Measurements from ENCODE around the gene SENP8.

SENP8 gene

DNA sequence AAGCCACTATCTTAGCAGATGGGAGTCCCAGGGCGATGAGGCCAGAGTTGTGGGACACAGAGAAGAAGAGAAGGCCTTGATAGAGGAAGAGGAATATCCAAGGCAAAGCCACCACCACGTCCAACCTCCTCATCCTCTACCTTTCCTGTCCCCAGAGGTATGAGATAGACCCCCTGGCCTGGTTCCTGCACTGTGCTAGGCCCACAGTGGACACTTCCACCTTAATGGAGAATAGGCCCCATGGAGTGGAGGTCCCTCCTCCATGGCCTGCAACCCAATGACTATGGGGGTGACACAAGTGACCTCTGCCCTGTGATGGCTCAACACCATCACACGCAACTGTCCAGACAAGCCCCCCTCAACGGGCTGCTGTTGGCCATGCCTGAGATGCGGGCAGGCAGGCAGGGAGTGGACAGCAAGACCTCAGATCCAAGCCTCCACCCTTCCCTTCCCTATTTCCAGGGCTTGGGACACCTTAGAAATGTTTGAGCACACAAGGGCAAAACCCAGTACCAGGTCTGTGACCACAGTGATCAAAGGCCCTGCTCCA is 42.6 kb downstream of the SENP8 start:
- POLR2A ChIA-PET (ENCODE audit: low non-redundant PET) = no interaction called here

DNA sequence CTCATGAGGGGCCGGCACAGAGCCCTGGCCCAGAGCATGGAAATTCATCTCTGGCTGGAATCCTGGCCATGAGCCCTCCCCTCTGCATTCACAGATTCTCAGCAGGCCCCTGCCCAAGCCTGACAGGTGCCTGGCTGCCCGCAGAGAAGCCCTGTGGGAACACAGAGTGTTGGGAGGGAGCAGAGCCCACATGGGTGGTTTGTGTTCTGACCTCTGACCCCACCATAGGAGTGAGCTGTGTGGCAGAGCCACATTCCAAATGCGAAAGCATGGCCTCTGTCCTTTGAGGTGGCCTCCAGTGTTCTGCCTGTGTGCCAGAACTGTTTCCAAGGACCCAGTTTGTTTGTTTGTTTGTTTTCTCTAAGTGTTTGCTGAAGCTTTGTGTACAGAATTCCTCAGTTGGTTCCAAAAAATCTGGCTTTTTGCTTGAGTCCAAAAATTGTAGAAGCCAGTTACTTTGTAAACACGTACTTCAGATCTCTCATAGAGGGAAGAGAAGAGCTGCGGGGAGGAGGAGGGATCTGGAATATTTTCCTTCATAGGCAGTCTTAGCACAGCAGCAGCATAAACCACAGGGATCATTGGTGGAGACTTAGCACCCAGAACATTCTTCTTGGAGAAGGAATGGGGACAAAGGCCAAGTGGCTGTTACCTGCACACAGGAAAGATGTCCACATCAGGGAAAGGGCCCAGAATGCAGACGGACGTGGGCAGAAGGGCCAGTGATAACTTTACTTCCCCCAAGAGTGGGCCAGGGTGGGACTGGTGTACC is 43.3 kb downstream of the SENP8 start:
- ChIA-PET CTCF (interaction anchor here (1.0 kb wide), 1 partner anchor 381 kb away, joined by 3 read pairs; no protein-coding TSS in a partner anchor), POLR2A (ENCODE audit: low non-redundant PET) (no interaction called here)
- no peak overlapping the region for H3K27ac ChIP-seq
- no peak for DNase-seq (ENCODE audit: low spot score)
- TF ChIP-seq, protein P1, sequence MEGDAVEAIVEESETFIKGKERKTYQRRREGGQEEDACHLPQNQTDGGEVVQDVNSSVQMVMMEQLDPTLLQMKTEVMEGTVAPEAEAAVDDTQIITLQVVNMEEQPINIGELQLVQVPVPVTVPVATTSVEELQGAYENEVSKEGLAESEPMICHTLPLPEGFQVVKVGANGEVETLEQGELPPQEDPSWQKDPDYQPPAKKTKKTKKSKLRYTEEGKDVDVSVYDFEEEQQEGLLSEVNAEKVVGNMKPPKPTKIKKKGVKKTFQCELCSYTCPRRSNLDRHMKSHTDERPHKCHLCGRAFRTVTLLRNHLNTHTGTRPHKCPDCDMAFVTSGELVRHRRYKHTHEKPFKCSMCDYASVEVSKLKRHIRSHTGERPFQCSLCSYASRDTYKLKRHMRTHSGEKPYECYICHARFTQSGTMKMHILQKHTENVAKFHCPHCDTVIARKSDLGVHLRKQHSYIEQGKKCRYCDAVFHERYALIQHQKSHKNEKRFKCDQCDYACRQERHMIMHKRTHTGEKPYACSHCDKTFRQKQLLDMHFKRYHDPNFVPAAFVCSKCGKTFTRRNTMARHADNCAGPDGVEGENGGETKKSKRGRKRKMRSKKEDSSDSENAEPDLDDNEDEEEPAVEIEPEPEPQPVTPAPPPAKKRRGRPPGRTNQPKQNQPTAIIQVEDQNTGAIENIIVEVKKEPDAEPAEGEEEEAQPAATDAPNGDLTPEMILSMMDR (conservative IDR thresholded peaks at IDR 0.05; ENCODE audit: low read depth) = no peak

More for the DNA sequence above, 42.6 kb downstream of the SENP8 start:
- DNase-seq (ENCODE audit: low spot score) = no peak
- no peak overlapping the region for H3K27ac ChIP-seq
- CTCF ChIA-PET = no interaction called here
- TF ChIP-seq, protein P1 (conservative IDR thresholded peaks at IDR 0.05; ENCODE audit: low read depth) = no peak

DNA sequence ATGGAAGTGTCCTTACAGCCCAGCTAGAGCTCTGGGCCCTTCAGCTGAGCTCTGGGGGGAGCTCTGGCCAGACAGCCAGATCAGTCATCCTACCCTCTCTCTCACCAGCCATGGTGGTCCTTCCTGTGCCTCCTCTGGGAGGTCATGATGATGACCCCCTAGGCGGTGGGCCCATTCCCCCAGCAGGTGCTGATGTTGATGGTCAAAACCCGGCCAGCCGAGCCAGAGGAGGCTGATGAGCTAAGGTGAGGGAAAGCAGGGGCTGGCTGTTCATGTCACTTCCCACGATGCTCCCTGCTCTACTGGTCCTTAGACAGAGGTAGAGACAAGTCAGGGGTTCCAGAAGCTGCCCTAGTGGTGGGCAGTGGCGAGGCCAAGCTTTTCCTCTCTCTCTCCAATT is 44.4 kb downstream of the SENP8 start:
- CTCF ChIA-PET = interaction anchor here (1.0 kb wide), 1 partner anchor 382 kb away, joined by 3 read pairs; no protein-coding TSS in a partner anchor
- TF ChIP-seq, protein P1 (conservative IDR thresholded peaks at IDR 0.05; ENCODE audit: low read depth) = no peak
- no peak for DNase-seq (ENCODE audit: low spot score)
- POLR2A ChIA-PET (ENCODE audit: low non-redundant PET) = no interaction called here
- H3K27ac ChIP-seq = no peak overlapping the region

DNA sequence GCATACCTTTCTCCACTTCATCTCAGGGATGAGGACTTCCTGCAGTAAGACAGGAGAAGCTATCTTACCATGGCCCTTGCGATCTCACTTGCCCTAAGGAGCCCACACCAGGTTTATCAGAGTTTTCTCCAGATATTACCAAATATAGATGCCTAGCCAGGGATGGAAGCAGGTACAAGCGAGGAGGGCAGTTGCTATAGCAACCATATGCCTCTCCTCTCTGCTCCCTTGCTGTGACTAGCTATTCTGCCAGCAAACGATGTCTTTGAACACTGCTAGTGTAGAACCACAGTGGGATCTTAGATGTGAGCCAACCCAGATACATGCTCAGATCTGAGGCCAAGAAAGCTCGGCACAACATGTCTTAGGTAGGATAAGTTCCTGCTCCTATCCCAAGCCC is 45.5 kb downstream of the SENP8 start:
- no peak overlapping the region for H3K27ac ChIP-seq
- TF ChIP-seq, protein P1 (conservative IDR thresholded peaks at IDR 0.05; ENCODE audit: low read depth) = no peak
- DNase-seq (ENCODE audit: low spot score) = no peak
- CTCF ChIA-PET = no interaction called here
- POLR2A ChIA-PET (ENCODE audit: low non-redundant PET) = no interaction called here

DNA sequence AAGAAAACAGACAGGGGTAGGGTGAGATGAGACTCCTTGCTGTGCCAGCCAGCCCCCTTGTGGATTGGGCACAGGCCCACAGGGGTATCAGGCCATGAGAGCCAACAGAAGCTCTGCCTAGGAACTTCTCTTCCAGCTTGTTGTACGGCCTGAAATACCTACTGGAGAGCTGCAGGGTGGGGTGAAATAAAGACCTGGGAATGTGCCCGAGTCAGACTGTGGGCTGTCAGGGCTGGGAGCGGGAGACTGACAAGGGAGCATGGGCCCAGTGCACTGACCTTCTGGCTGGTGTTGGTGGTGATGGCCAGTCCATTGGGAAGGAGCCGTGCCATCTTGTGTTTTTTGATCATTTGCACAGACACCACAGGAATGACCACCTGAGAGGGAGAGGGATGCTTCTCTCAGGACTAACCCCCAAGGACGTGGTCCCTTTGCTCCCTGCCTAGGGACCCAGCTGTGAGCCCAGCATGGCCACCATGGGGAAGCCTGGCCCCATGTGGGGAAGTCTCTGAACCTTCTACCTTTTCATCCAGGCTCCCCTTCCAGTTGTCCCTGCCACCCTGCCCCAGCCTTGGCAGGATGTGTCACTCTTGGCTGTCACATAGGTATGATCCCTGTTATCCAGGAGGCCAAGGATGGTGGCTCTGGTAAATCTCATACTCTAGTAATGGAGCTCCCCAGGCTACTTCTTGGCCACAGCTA is 48.7 kb downstream of the SENP8 start:
- TF ChIP-seq, protein P1 (conservative IDR thresholded peaks at IDR 0.05; ENCODE audit: low read depth) = no peak
- DNase-seq (ENCODE audit: low spot score) = no peak
- ChIA-PET POLR2A (ENCODE audit: low non-redundant PET) (no interaction called here), CTCF (interaction anchor here (0.5 to 2.0 kb wide), 3 partner anchors 10 to 1063 kb away, joined by 4 to 5 read pairs (median 4); no protein-coding TSS in a partner anchor)
- H3K27ac ChIP-seq = no peak overlapping the region

DNA sequence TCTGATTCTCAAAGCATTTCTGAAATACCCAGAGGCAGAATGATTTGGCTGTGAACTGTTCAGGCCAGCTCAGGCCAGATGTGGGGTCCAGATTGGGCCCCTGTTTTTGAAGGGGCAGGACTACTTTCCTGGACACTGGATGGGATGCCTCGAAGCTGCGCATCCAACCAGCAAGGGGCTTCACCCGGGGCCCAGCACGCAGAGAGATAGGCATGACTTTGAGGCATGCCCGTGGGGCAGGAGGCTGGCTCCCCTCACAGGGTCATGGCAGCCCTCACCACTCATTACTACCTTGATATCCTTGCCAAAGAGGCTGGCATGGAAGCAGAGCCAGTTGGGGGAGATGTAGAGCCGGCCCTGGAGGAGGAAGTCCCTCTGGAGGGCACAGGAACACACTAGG is 49.2 kb downstream of the SENP8 start:
- ChIA-PET CTCF (interaction anchor here (0.5 to 2.0 kb wide), 3 partner anchors 11 to 1064 kb away, joined by 4 to 5 read pairs (median 4); no protein-coding TSS in a partner anchor), POLR2A (ENCODE audit: low non-redundant PET) (no interaction called here)
- H3K27ac ChIP-seq = peak overlapping the region; percentile 48
- TF ChIP-seq, protein P1 (conservative IDR thresholded peaks at IDR 0.05; ENCODE audit: low read depth) = no peak
- DNase-seq (ENCODE audit: low spot score) = no peak
